IPS-11a (cell line): ENCODE measurements around the gene IZUMO1R.
"Not testable (repeated sequence)": the region's sequence is repeated elsewhere in the genome, so short reads cannot be mapped to it uniquely, and the experiment has no call there.

Source experiments
- H3K4me3 ChIP-seq: one replicate; pipeline ENCODE4 v1.5.1; 2013; ENCODE audit warnings: low read depth, low read length, control low read depth

IZUMO1R gene

GRCh38 chr11:94322501-94322900 lies 18.1 kb downstream of the IZUMO1R start:
- H3K4me3 ChIP-seq = no peak overlapping the region

- no peak overlapping the region for H3K4me3 ChIP-seq
These were observed 21.3 kb downstream of the IZUMO1R start for GRCh38 chr11:94325681-94326080.

GRCh38 chr11:94326947-94327346 lies 22.6 kb downstream of the IZUMO1R start:
- no peak overlapping the region for H3K4me3 ChIP-seq

GRCh38 chr11:94328587-94329080 lies 24.3 kb downstream of the IZUMO1R start:
- H3K4me3 ChIP-seq = no peak overlapping the region

- no peak overlapping the region for H3K4me3 ChIP-seq
These were observed 25.1 kb downstream of the IZUMO1R start for GRCh38 chr11:94329501-94329900.

GRCh38 chr11:94330789-94331188 lies 26.4 kb downstream of the IZUMO1R start:
- no peak overlapping the region for H3K4me3 ChIP-seq

- no peak overlapping the region for H3K4me3 ChIP-seq
These were observed 28.4 kb downstream of the IZUMO1R start for GRCh38 chr11:94332814-94333213.

- no peak overlapping the region for H3K4me3 ChIP-seq
These were observed 31.7 kb downstream of the IZUMO1R start for GRCh38 chr11:94336033-94336432.

- H3K4me3 ChIP-seq = no peak overlapping the region
These were observed 34.3 kb downstream of the IZUMO1R start for GRCh38 chr11:94338651-94339050.

- H3K4me3 ChIP-seq = no peak overlapping the region
These were observed 37.9 kb downstream of the IZUMO1R start for GRCh38 chr11:94342250-94342649.

GRCh38 chr11:94343495-94343894 lies 39.1 kb downstream of the IZUMO1R start:
- no peak overlapping the region for H3K4me3 ChIP-seq

- not testable (repeated sequence) for H3K4me3 ChIP-seq
These were observed 41.9 kb downstream of the IZUMO1R start for GRCh38 chr11:94346311-94346710.

- not testable (repeated sequence) for H3K4me3 ChIP-seq
These were observed 46.6 kb downstream of the IZUMO1R start for GRCh38 chr11:94350850-94351563.
